H9 (cell line): ENCODE results near the gene ATP5MG. TPM values are rescaled to one million over a fixed set of nuclear protein-coding genes. Genes with fewer than 3 reads are reported as not detected.

Experiments
- DNase-seq: peaks from one replicate; pipeline ENCODE4 v3.0.0-alpha.2; 2017
- H2AFZ ChIP-seq: one replicate; pipeline ENCODE4 v1.6.1; 2013; ENCODE audit warnings: mild to moderate bottlenecking, low read length, control low read depth, moderate library complexity
- H2AK5ac ChIP-seq: 2 replicates; pipeline ENCODE4 v1.6.1; 2013; ENCODE audit warnings: low read length, control low read depth, mixed read lengths; ENCODE audit not compliant: insufficient read length
- H2BK120ac ChIP-seq: one replicate; pipeline ENCODE4 v1.6.1; 2013; ENCODE audit warnings: low read depth, mild to moderate bottlenecking, low read length, control low read depth, inconsistent platforms; ENCODE audit not compliant: poor library complexity, severe bottlenecking
- H2BK12ac ChIP-seq: 2 replicates; pipeline ENCODE4 v1.6.1; 2013; ENCODE audit warnings: low read length, control low read depth, mixed read lengths, low read depth; ENCODE audit not compliant: insufficient read length
- H2BK15ac ChIP-seq: 2 replicates; pipeline ENCODE4 v1.6.1; 2013; ENCODE audit warnings: low read depth, low read length, control low read depth
- H2BK20ac ChIP-seq: one replicate; pipeline ENCODE4 v1.6.1; 2013; ENCODE audit warnings: low read depth, mild to moderate bottlenecking, low read length, control low read depth, inconsistent platforms; ENCODE audit not compliant: poor library complexity, severe bottlenecking
- H2BK5ac ChIP-seq: 2 replicates; pipeline ENCODE4 v1.6.1; 2013; ENCODE audit warnings: low read length, control low read depth, mixed read lengths; ENCODE audit not compliant: insufficient read length
- H3K14ac ChIP-seq: 2 replicates; pipeline ENCODE4 v1.6.1; 2013; ENCODE audit warnings: low read length, control low read depth; ENCODE audit not compliant: insufficient read depth
- H3K18ac ChIP-seq: 2 replicates; pipeline ENCODE4 v1.6.1; 2013; ENCODE audit warnings: low read depth, mild to moderate bottlenecking, mixed read lengths, low read length, control low read depth; ENCODE audit not compliant: insufficient read length
- H3K23ac ChIP-seq: 2 replicates; pipeline ENCODE4 v1.6.1; 2013; ENCODE audit warnings: low read length, control low read depth, mixed read lengths, low read depth; ENCODE audit not compliant: insufficient read length
- H3K23me2 ChIP-seq: 2 replicates; pipeline ENCODE4 v1.6.1; 2013; ENCODE audit warnings: low read depth, mild to moderate bottlenecking, mixed read lengths, low read length, control low read depth; ENCODE audit not compliant: insufficient read length, poor library complexity, severe bottlenecking
- H3K27ac ChIP-seq: 2 replicates; pipeline ENCODE4 v1.5.1; 2013; ENCODE audit warnings: low read length, control low read depth, mixed read lengths, low read depth; ENCODE audit not compliant: insufficient read length
- H3K27me3 ChIP-seq: 2 replicates; pipeline ENCODE4 v1.6.1; 2013; ENCODE audit warnings: low read length, control low read depth, inconsistent platforms; ENCODE audit not compliant: insufficient read depth
- H3K4ac ChIP-seq: 2 replicates; pipeline ENCODE4 v1.6.1; 2013; ENCODE audit warnings: low read depth, mild to moderate bottlenecking, control low read depth, inconsistent platforms, low read length, moderate library complexity
- H3K4me1 ChIP-seq: 2 replicates; pipeline ENCODE4 v1.6.1; 2013; ENCODE audit warnings: low read length, control low read depth, inconsistent platforms; ENCODE audit not compliant: insufficient read depth
- H3K4me2 ChIP-seq: 2 replicates; pipeline ENCODE4 v1.6.1; 2013; ENCODE audit warnings: low read length, control low read depth, mixed read lengths; ENCODE audit not compliant: insufficient read length, insufficient read depth
- H3K56ac ChIP-seq: 2 replicates; pipeline ENCODE4 v1.6.1; 2013; ENCODE audit warnings: low read depth, mild to moderate bottlenecking, mixed read lengths, low read length, control low read depth; ENCODE audit not compliant: insufficient read length
- H3K79me1 ChIP-seq: 2 replicates; pipeline ENCODE4 v1.6.1; 2013; ENCODE audit warnings: low read depth, mild to moderate bottlenecking, moderate library complexity, low read length, control low read depth, inconsistent platforms; ENCODE audit not compliant: insufficient read depth, poor library complexity, severe bottlenecking
- H3K79me2 ChIP-seq: 2 replicates; pipeline ENCODE4 v1.6.1; 2013; ENCODE audit warnings: low read length, control low read depth, inconsistent platforms; ENCODE audit not compliant: insufficient read depth
- H3K9ac ChIP-seq: 2 replicates; pipeline ENCODE4 v1.6.1; 2013; ENCODE audit warnings: low read length, control low read depth, mixed read lengths; ENCODE audit not compliant: insufficient read length; ENCODE audit errors: extremely low read depth
- H3K9me3 ChIP-seq: one replicate; pipeline ENCODE4 v1.6.1; 2013; ENCODE audit warnings: low read depth, low read length, inconsistent platforms; ENCODE audit not compliant: control insufficient read depth
- H3T11ph ChIP-seq: one replicate; pipeline ENCODE4 v1.6.1; 2013; ENCODE audit warnings: mild to moderate bottlenecking, low read length, control low read depth, inconsistent platforms
- H4K20me1 ChIP-seq: one replicate; pipeline ENCODE4 v1.6.1; 2013; ENCODE audit not compliant: control insufficient read depth, insufficient read length, insufficient read depth
- H4K5ac ChIP-seq: 2 replicates; pipeline ENCODE4 v1.6.1; 2013; ENCODE audit warnings: low read depth, mild to moderate bottlenecking, mixed read lengths, low read length, control low read depth; ENCODE audit not compliant: insufficient read length
- H4K8ac ChIP-seq: replicated peaks from 2 replicates; pipeline ENCODE4 v1.6.1; 2013; ENCODE audit warnings: low read length, control low read depth, mixed read lengths, low read depth; ENCODE audit not compliant: insufficient read length
- H4K91ac ChIP-seq: 2 replicates; pipeline ENCODE4 v1.6.1; 2013; ENCODE audit warnings: low read depth, mild to moderate bottlenecking, moderate library complexity, mixed read lengths, low read length, control low read depth; ENCODE audit not compliant: insufficient read length
- H3K27ac Mint-ChIP-seq, 3 experiments: 2 replicates in 2 of 3; 3 replicates in 1 of 3; pipeline ENCODE4 v1.8.0; 2020 to 2021; ENCODE audit warnings: mixed read lengths in 3 of 3, mild to moderate bottlenecking in 1 of 3, moderate library complexity in 1 of 3
- H3K27me3 Mint-ChIP-seq: 2 replicates; pipeline ENCODE4 v1.8.0; 2021; ENCODE audit warnings: low read depth, mild to moderate bottlenecking, moderate library complexity, mixed read lengths
- H3K36me3 Mint-ChIP-seq, 3 experiments: 2 replicates in 2 of 3; 3 replicates in 1 of 3; pipeline ENCODE4 v1.8.0; 2020 to 2021; ENCODE audit warnings: low read depth in 3 of 3, mixed read lengths in 3 of 3; ENCODE audit not compliant: insufficient read depth in 1 of 3
- H3K4me1 Mint-ChIP-seq, 2 experiments: 2 replicates each; pipeline ENCODE4 v1.8.0; 2020; ENCODE audit warnings: mixed read lengths in 2 of 2
- H3K4me3 Mint-ChIP-seq, 2 experiments: 2 replicates in 1 of 2; 3 replicates in 1 of 2; pipeline ENCODE4 v1.8.0; 2020 to 2021; ENCODE audit warnings: mild to moderate bottlenecking in 2 of 2, mixed read lengths in 2 of 2, moderate library complexity in 1 of 2
- H3K9me3 Mint-ChIP-seq, 2 experiments: 2 replicates in 1 of 2; 3 replicates in 1 of 2; pipeline ENCODE4 v1.8.0; 2020; ENCODE audit warnings: mild to moderate bottlenecking in 2 of 2, mixed read lengths in 2 of 2, moderate library complexity in 1 of 2
- WGBS: extraction: QIAGEN DNeasy Blood & Tissue Kit; methylation state at CpG from one replicate; pipeline ENCODE4 v1.1.7; 2013; ENCODE audit warnings: missing lambda C conversion rate, low lambda C conversion rate, mixed read lengths; ENCODE audit not compliant: insufficient read length; ENCODE audit errors: extremely low coverage; 5-methylcytosine and 5-hydroxymethylcytosine counted together
- total RNA-seq: library from RNA; stranded (reverse); gene quantifications from 2 replicates; pipeline ENCODE4 v1.2.1, GENCODE V29; 2021
- TF ChIP-seq, protein P1 (sequence below): fragments of 200-600 bp; sonication (generic); conservative IDR thresholded peaks from 3 replicates; pipeline ENCODE4 v1.8.0; 2021; ENCODE audit warnings: antibody characterized with exemption, mild to moderate bottlenecking

Gene ATP5MG
- total RNA-seq, 1 experiment from 2014 or later: 254 TPM

- Histone ChIP-seq H4K5ac (no peak overlapping the region), H3K9me3 (no peaks in the 10 kb centered on the region), H3K79me1 (peaks cover 2% of the 10 kb centered on the region), H3K56ac (no peak overlapping the region), H3K23ac (no peak overlapping the region), H2BK20ac (no peak overlapping the region), H4K91ac (no peak overlapping the region), H3K27me3 (no peaks in the 10 kb centered on the region), H2BK5ac (no peak overlapping the region), H3K4me1 (peaks cover 1% of the 10 kb centered on the region; the same call in 1 of the 2 replicates), H3T11ph (no peak overlapping the region), H3K4ac (no peak overlapping the region), H3K4me2 (peak overlapping the region; percentile 80), H2BK12ac (no peak overlapping the region), H2AK5ac (no peak overlapping the region), H2BK15ac (no peak overlapping the region), H3K79me2 (peaks cover 27% of the 10 kb centered on the region; the same call in 1 of the 2 replicates), H4K8ac (no peak overlapping the region), H2BK120ac (no peak overlapping the region), H4K20me1 (no peaks in the 10 kb centered on the region), H3K23me2 (peaks cover 34% of the 10 kb centered on the region), H2AFZ (no peak overlapping the region), H3K27ac (no peak overlapping the region), H3K9ac (peak overlapping the region; percentile 61), H3K14ac (peak overlapping the region; percentile 83), H3K18ac (peak overlapping the region; percentile 34)
- no peaks in the 10 kb centered on the region for H3K9me3 Mint-ChIP-seq
- WGBS: no CpG with 5 or more reads among the region's 55 CpGs
- TF ChIP-seq, protein P1, sequence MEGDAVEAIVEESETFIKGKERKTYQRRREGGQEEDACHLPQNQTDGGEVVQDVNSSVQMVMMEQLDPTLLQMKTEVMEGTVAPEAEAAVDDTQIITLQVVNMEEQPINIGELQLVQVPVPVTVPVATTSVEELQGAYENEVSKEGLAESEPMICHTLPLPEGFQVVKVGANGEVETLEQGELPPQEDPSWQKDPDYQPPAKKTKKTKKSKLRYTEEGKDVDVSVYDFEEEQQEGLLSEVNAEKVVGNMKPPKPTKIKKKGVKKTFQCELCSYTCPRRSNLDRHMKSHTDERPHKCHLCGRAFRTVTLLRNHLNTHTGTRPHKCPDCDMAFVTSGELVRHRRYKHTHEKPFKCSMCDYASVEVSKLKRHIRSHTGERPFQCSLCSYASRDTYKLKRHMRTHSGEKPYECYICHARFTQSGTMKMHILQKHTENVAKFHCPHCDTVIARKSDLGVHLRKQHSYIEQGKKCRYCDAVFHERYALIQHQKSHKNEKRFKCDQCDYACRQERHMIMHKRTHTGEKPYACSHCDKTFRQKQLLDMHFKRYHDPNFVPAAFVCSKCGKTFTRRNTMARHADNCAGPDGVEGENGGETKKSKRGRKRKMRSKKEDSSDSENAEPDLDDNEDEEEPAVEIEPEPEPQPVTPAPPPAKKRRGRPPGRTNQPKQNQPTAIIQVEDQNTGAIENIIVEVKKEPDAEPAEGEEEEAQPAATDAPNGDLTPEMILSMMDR: no peak
- peaks cover 20% of the 10 kb centered on the region for H3K27me3 Mint-ChIP-seq
- H3K27ac Mint-ChIP-seq: peak overlapping the region; percentile 71 to 97 (median 97)
- peak; percentile 37 for DNase-seq
- peaks cover 6 to 26% (median 8%) of the 10 kb centered on the region in 3 experiments; a peak in 6 of 7 replicates for H3K36me3 Mint-ChIP-seq
- peaks cover 42 to 51% of the 10 kb centered on the region in 2 experiments for H3K4me1 Mint-ChIP-seq
- H3K4me3 Mint-ChIP-seq: peak overlapping the region; percentile 91 to 92
Observed at GRCh38 chr11:118436639-118437207, 35.3 kb downstream of the ATP5MG start.
